Measurements from ENCODE around the gene UBE2J1.

- no peak for TF ChIP-seq EZH2phosphoT487 (IDR thresholded peaks at IDR 0.05; ENCODE audit: insufficient read depth, low read depth)
- no peak for TF ChIP-seq EZH2 (IDR thresholded peaks at IDR 0.05; ENCODE audit: insufficient read depth, poor library complexity, severe bottlenecking)
These were observed 8.0 kb upstream of the UBE2J1 start for GRCh38 chr6:89360415-89360999.
